Activated CD8-positive, alpha-beta memory T cell treated with anti-CD3 and anti-CD28 coated beads for 24 hours (primary cell): ENCODE data around the gene DENND5A.
"Not testable (repeated sequence)": the region's sequence is repeated elsewhere in the genome, so short reads cannot be mapped to it uniquely, and the experiment has no call there.

Experiments
- DNase-seq: peaks from one replicate; pipeline ENCODE4 v3.0.0-alpha.2; 2020

The DENND5A gene

DNA sequence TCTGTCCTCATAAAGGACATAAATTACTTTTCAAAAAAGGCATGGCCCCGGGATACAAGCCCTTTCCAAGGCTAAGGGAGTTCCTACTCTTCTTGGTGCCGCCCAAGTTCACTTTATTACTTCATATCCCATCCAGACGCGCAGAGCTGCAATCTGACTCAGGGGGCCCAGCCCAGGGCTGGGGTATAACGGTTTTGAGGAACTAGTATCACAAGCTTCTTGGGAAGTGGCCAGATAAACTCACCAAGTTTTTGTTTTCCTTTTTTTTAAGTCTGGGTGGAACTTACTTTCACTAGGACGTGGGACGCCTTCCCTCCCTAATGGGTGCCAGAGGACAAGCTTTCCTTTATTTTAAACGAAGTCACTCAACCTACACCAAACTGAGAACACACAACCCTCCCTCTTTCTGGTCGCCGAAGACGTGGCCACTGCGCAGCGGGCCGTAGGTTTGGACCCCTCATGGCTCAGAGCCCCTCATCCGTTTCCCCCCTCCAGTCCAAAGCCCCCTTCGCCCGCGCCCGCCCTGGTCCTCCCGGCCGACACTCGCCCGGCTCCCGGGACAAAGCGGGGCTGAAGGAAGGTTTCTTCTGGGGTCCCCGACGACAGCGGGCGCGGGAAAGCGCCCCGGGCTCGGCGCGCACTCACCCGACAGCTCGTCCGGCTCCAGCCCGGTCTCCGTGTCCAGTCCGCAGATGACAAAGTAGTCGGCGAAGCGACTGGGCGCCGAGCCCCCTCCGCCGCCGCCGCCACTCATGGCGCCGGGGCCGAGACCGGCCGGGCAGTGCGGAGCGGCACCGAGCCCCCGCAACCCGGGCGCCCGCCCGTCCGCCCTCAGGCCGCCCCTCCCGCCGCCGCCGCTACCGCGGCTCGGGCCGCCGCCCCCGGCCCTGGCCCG lies 587 bp downstream of the DENND5A start:
- peak; percentile 71 for DNase-seq

DNA sequence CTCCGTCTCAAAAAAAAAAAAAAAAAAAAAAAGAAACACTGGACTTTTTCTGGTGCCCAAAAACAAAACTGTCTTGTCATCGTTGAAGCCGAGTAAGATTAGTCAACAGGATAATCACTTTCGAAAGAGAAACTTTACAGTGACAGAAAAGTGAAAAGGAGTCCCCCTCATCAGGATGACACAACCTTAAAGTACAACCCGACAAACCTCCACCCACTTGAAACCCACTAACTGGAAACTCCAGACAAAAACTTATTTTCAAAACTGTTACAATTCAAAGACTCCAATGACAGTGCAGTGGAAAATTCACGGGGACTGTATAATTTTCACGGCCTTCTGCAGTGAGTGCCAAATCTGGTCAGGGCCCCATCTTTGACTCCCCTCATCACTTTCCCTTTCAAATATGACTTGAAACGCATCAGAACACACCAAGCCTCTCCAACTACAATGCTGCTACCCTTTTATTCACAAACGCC lies 1.3 kb downstream of the DENND5A start:
- DNase-seq, result peak; percentile 76

DNA sequence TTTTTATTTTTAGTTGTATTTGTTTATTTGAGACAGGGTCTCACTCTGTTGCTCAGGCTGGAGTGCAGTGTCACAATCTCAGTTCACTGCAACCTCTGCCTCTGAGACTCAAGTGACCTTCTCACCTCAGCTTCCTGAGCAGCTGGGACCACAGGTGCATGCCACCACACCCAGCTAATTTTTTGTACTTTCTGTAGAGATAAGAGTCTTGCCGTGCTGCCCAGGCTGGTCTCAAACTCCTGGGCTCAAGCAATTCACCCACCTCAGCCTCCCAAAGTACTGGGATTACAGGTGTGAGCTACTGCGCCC lies 4.4 kb downstream of the DENND5A start:
- not testable (repeated sequence) for DNase-seq

GRCh38 chr11:9259981-9260837 lies 4.9 kb downstream of the DENND5A start:
- no peak for DNase-seq

DNA sequence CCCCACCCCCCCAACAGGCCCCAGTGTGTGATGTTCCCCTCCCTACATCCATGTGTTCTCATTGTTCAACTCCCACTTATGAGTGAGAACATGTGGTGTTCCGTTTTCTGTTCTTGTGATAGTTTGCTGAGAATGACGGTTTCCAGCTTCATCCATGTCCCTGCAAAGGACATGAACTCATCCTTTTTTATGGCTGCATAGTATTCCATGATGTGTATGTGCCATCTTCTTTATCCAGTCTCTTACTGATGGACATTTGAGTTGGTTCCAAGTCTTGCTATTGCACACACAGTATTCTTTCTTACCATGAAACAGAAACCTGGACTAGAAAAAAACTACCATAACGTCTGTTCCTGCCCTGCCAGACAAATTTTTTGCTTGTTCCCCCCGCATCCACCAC lies 6.9 kb downstream of the DENND5A start:
- not testable (repeated sequence) for DNase-seq

GRCh38 chr11:9254416-9254815 lies 10.7 kb downstream of the DENND5A start:
- DNase-seq, result no peak

DNA sequence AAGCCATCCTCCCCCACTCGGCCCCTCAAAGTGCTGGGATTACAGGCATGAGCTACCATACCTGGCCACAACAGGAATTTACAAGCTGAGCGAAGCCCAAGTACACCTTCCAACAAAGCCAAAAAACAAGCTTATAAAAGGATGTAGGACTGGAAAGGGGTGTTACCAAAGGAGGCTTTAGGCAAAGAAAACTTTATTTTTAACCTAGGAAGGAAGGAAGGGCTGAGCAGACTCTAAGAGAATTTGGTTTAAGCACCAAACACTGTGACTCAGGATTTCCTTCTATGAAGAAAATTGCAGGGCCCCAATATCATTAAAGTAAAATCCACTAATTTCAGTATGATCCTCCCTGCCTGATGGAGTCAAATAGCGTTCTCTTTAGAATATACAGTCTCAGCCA lies 12.1 kb downstream of the DENND5A start:
- DNase-seq, result no peak

- no peak for DNase-seq
Measured at GRCh38 chr11:9251311-9251710, 13.8 kb downstream of the DENND5A start.

DNA sequence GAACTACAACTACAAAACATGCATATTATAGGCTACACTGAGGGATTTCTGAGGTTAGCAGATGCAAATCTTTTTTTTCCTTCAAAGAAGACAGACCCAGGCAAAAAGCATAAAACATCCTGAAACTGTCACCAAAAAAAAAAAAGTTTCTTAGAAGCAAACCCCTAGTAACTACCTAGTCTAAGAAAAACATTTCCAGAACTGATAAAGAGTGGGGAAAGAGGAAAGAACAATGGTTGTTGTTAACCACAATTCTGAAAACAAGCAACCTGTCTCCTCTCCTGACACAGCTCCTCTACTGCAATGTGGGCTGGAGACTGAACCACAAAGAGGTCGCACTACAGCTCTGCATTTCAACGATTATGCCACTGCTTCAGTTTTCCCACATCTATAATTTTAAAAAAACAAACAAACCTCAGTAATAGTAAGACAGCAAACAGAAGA lies 15.0 kb downstream of the DENND5A start:
- DNase-seq, result no peak

- DNase-seq, result no peak
Measured at GRCh38 chr11:9249252-9249651, 15.9 kb downstream of the DENND5A start.

DNA sequence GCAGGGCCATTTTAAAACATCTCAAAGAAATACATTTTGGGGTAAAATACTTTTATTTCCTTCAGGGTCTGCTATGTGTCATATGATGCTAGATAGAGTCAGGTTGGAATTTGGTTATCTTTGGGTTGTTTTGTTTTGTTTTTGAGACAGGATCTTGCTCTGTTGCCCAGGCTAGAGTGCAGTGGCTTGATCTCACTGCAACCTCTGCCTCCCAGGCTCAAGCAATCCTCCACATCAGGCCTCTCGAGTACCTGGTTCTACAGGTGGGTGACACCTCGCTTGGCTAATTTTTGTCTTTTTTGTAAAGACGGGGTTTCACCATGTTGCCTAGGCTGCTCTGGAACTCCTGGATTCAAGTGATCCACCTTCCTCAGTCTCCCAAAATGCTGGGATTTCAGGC lies 17.3 kb downstream of the DENND5A start:
- no peak for DNase-seq

GRCh38 chr11:9236242-9236641 lies 28.9 kb downstream of the DENND5A start:
- not testable (repeated sequence) for DNase-seq

GRCh38 chr11:9232482-9232881 lies 32.7 kb downstream of the DENND5A start:
- DNase-seq, result no peak

DNA sequence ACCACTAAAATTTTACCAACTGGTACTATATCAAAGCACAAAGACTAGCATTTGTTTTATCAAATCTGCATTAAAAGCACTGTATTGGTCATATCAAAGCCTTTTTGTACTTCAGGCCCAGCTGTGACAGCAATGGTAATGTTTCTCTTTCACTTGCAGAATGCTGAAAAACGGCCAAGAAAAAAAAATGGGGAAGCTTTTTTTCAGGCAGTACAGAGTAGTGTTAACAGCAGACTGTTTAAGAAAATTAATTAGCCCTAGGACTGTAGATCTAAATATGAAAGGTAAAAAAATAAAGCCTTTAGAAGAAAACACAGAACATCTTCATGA lies 33.3 kb downstream of the DENND5A start:
- DNase-seq, result peak; percentile 11

DNA sequence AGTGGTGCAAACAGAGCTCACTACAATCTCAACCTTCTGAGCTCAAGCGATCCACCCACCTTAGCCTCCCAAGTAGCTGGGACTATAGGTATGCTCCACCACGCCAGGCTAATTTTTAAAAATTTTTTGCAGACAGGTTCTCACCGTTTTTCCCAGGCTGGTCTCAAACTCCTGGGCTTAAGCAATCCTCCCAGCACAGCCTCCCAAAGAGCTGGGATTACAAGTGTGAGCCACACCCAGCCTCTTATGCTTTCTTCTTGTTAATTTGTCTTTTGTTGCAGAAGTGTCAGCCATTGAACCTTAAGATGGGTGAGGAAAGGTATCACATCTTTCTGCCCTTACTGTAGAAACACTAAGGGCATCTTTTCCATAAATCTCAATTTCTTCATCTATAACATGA lies 34.9 kb downstream of the DENND5A start:
- peak; percentile 11 for DNase-seq

DNA sequence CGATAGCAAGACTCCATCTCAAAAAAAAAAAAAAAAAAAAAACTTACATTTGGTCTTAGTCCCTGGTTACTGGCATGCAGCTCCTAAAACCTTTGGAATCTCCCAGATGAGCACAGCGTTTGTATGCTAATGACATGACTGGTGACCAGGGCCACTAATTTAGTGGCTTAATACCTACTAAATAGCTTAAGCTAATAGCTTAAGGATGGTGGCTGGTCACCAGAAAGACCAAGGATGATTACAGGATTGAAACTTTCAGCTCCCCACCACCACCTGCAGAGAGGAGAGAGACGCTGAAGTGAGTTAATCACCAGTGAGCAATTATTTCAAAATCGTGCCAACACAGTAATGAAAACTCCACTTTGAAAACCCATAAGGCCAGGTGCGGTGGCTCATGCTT lies 37.1 kb downstream of the DENND5A start:
- DNase-seq, result no peak

DNA sequence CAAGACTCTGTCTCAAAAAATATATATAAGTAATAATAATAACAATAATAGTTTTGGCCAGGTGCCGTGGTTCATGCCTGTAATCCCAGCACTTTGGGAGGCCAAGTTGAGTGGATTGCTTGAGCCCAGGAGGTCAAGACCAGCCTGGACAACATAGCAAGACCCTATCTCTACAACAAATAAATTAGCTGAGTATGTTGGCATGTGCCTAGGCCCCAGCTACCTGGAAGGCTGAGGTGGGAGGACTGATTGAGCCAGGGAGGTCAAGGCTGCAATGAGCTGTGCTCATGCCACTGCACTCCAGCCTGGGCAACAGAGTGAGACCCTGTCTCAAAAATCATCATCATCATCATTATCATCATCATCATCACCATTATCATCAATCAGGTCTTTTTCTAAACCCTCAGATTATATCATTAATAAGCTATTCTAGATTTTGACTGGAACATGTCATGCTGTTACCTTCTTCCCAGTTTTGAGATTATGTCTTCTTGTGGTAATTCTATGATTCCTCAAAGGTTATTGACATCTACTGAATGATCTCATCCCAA lies 39.3 kb downstream of the DENND5A start:
- no peak for DNase-seq

- no peak for DNase-seq
Measured at GRCh38 chr11:9222654-9223053, 42.5 kb downstream of the DENND5A start.

DNA sequence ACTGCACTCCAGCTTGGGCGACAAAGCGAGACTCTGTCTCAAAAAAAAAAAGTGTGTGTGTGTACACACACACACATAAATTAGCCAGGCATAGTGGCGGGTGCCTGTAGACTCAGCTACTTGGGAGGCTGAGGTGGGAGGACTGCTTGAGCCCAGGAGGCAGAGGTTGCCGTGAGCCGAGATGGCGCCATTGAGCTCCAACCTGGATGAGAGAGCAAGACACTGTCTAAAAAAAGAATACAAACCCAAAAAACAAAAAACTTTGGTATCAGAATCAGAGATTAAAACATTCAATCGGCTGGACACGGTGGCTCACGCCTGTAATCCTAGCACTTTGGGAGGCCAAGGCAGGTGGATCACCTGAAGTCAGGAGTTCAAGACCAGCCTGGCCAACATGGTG lies 44.3 kb downstream of the DENND5A start:
- DNase-seq, result not testable (repeated sequence)

DNA sequence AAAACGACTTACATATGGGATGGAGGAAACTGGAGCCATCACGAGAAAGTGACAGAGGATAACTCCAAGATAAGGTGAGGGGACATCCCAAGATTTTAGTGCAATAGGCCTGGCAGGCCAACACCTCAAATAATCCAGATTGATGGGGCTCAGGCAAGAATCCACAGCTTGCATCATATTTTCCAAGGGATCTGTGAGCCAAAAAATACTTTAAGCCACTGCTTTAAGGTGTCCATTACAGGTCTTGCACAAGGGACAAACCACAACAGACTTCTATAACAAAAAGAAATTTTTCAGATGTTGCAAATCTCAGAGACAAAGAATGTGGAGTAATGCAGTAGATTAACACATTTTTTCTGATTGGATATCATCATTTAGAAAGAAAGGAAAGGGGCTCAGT lies 45.6 kb downstream of the DENND5A start:
- no peak for DNase-seq

GRCh38 chr11:9219115-9219514 lies 46.0 kb downstream of the DENND5A start:
- no peak for DNase-seq

DNA sequence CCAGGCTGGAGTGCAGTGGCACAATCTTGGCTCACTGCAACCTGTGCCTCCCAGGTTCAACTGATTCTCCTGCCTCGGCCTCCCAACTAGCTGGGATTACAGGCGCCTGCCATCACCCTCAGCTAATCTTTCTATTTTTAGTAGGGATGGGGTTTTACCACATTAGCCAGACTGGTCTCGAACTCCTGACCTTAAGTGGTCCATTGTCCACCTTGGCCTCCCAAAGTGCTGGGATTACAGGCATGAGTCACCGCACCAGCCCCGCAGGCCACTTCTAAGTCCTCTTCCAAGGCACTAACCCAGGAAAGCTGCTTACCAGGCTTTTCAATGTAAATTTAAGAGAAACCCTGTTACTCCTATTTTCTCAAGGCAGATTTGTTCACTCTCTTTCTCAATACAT lies 50.4 kb downstream of the DENND5A start:
- no peak for DNase-seq

- no peak for DNase-seq
Measured at GRCh38 chr11:9211322-9211721, 53.8 kb downstream of the DENND5A start.

DNA sequence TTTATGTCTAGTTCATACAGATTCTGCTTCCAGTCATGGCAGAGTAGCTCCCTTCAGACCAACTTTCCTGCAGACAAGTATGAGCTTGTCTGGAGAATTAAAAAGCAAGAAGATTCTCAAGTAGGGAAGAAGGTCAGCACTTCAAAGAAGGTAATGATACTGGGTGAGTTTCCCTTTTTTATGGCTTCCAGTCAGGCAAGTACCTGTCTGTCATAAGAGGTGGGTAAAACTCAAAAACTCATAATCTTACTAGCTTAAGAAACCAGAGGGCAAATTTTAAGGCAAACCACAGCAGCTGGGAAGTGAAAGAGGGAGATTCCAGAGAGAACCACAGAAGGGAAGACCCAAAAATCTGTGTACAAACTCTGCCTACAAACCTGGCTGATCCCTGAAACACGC lies 54.2 kb downstream of the DENND5A start:
- DNase-seq, result no peak
